HL-60/S4 treated with retinoic acid at 250 ng/mL for 4 days and 3 days (cell line): ENCODE measurements around the gene RPP30.
"Not testable (repeated sequence)": the region's sequence is repeated elsewhere in the genome, so short reads cannot be mapped to it uniquely, and the experiment has no call there.

Experiments
- in situ Hi-C: fragments of 300-500 bp; cut with MboI; formaldehyde crosslinking; loops from 2 replicates; pipeline ENCODE4 v1.7.0; 2022; ENCODE audit warnings: low sequenced_read_pairs

The RPP30 gene

GRCh38 chr10:90939116-90939515 is 67.3 kb downstream of the RPP30 start:
- in situ Hi-C loops = no loop called here

- in situ Hi-C loops = no loop called here
Measured at GRCh38 chr10:90939648-90940047, 67.9 kb downstream of the RPP30 start.

- in situ Hi-C loops = not testable (repeated sequence)
Measured at GRCh38 chr10:90942980-90943379, 71.2 kb downstream of the RPP30 start.

- in situ Hi-C loops = no loop called here
Measured at GRCh38 chr10:90944749-90945148, 73.0 kb downstream of the RPP30 start.

- in situ Hi-C loops = no loop called here
Measured at GRCh38 chr10:90945491-90946070, 73.8 kb downstream of the RPP30 start.

- in situ Hi-C loops = no loop called here
Measured at GRCh38 chr10:90947030-90947960, 75.5 kb downstream of the RPP30 start.
